ENCODE measurements around the gene CCSER2. TPM values are rescaled to one million over a fixed set of nuclear protein-coding genes. Genes with fewer than 3 reads are reported as not detected.

Gene CCSER2
- total RNA-seq, 1 experiment from 2014 or later, result 28.9 TPM

- Histone ChIP-seq H3K4me1 (ENCODE audit: control insufficient read depth in 1 of 2, insufficient read depth in 2 of 2, low read length in 2 of 2) (no peaks in the 10 kb centered on the region), H3K27ac (ENCODE audit: low read depth, low read length) (no peak overlapping the region), H3K9me3 (ENCODE audit: control insufficient read depth in 1 of 2, insufficient read depth in 1 of 2, low read depth in 1 of 2, low read length in 2 of 2) (no peaks in the 10 kb centered on the region), H3K79me2 (ENCODE audit: insufficient read depth, low read length) (peaks cover 17% of the 10 kb centered on the region), H3K9ac (ENCODE audit: low read length) (no peak overlapping the region), H3K4me2 (ENCODE audit: low read length) (no peak overlapping the region), H3K9me2 (ENCODE audit: insufficient read depth) (no peaks in the 10 kb centered on the region), H2AFZ (ENCODE audit: low read depth, low read length, poor library complexity, severe bottlenecking) (no peak overlapping the region), H4K20me1 (ENCODE audit: insufficient read depth) (no peaks in the 10 kb centered on the region), H3K4me3 (replicated peaks in 1 of 2; ENCODE audit: low read depth in 1 of 2, low read length in 2 of 2) (no peak overlapping the region), H3K27me3 (ENCODE audit: insufficient read depth, low read length) (no peaks in the 10 kb centered on the region), H3K36me3 (ENCODE audit: control insufficient read depth in 1 of 2, insufficient read depth in 2 of 2, low read length in 2 of 2) (no peaks in the 10 kb centered on the region)
- TF ChIP-seq CBX3 (IDR thresholded peaks at IDR 0.05; ENCODE audit: low read depth) (no peak), ELF1 (IDR thresholded peaks at IDR 0.05; ENCODE audit: borderline replicate concordance, low read depth) (no peak), ZFX (IDR thresholded peaks at IDR 0.05) (no peak), SRF (IDR thresholded peaks at IDR 0.05; ENCODE audit: low read depth) (no peak), CEBPB (IDR thresholded peaks at IDR 0.05; ENCODE audit: low read depth) (no peak), SP1 (IDR thresholded peaks at IDR 0.05; ENCODE audit: low read depth) (no peak), POLR2AphosphoS5 (IDR thresholded peaks at IDR 0.05; ENCODE audit: low read depth, low read length) (no peak)
- TF ChIP-seq, protein P1, sequence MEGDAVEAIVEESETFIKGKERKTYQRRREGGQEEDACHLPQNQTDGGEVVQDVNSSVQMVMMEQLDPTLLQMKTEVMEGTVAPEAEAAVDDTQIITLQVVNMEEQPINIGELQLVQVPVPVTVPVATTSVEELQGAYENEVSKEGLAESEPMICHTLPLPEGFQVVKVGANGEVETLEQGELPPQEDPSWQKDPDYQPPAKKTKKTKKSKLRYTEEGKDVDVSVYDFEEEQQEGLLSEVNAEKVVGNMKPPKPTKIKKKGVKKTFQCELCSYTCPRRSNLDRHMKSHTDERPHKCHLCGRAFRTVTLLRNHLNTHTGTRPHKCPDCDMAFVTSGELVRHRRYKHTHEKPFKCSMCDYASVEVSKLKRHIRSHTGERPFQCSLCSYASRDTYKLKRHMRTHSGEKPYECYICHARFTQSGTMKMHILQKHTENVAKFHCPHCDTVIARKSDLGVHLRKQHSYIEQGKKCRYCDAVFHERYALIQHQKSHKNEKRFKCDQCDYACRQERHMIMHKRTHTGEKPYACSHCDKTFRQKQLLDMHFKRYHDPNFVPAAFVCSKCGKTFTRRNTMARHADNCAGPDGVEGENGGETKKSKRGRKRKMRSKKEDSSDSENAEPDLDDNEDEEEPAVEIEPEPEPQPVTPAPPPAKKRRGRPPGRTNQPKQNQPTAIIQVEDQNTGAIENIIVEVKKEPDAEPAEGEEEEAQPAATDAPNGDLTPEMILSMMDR (IDR thresholded peaks at IDR 0.05 in 2 of 3, conservative IDR thresholded peaks at IDR 0.05 in 1 of 3; ENCODE audit: borderline replicate concordance in 1 of 3, insufficient read depth in 1 of 3, low read depth in 2 of 3, low read length in 2 of 3), result no peak
- ChIA-PET RAD21 (ENCODE audit: low non-redundant PET in 1 of 2, low total read pairs in 2 of 2, uncharacterized antibody in 2 of 2, unreplicated experiment in 2 of 2) (no interaction called here), POLR2A (no interaction called here), CTCF (interaction anchor here (1.0 to 1.3 kb wide), 2 partner anchors 13 to 172 kb away, joined by 6 to 8 read pairs; no protein-coding TSS in a partner anchor)
- no peak for ATAC-seq
- no TSS peak for BruUV-seq (replicated peaks)
- intact Hi-C loops (cut with micrococcal nuclease), result no loop called here
- DNase-seq (ENCODE audit: low read depth, low spot score), result no peak
These were observed 37.0 kb downstream of the CCSER2 start for GRCh38 chr10:84365335-84365881.

GRCh38 chr10:84366041-84366440 is 37.7 kb downstream of the CCSER2 start:
- Histone ChIP-seq H3K9me2 (ENCODE audit: insufficient read depth) (no peaks in the 10 kb centered on the region), H3K4me3 (replicated peaks in 1 of 2; ENCODE audit: low read depth in 1 of 2, low read length in 2 of 2) (no peak overlapping the region), H3K9me3 (ENCODE audit: control insufficient read depth in 1 of 2, insufficient read depth in 1 of 2, low read depth in 1 of 2, low read length in 2 of 2) (no peaks in the 10 kb centered on the region), H3K27me3 (ENCODE audit: insufficient read depth, low read length) (no peaks in the 10 kb centered on the region), H3K4me1 (ENCODE audit: control insufficient read depth in 1 of 2, insufficient read depth in 2 of 2, low read length in 2 of 2) (no peaks in the 10 kb centered on the region), H4K20me1 (ENCODE audit: insufficient read depth) (no peaks in the 10 kb centered on the region), H3K9ac (ENCODE audit: low read length) (no peak overlapping the region), H3K4me2 (ENCODE audit: low read length) (no peak overlapping the region), H3K27ac (ENCODE audit: low read depth, low read length) (no peak overlapping the region), H3K36me3 (ENCODE audit: control insufficient read depth in 1 of 2, insufficient read depth in 2 of 2, low read length in 2 of 2) (no peaks in the 10 kb centered on the region), H3K79me2 (ENCODE audit: insufficient read depth, low read length) (peaks cover 17% of the 10 kb centered on the region), H2AFZ (ENCODE audit: low read depth, low read length, poor library complexity, severe bottlenecking) (no peak overlapping the region)
- ChIA-PET RAD21 (ENCODE audit: low non-redundant PET in 1 of 2, low total read pairs in 2 of 2, uncharacterized antibody in 2 of 2, unreplicated experiment in 2 of 2) (no interaction called here), CTCF (no interaction called here), POLR2A (no interaction called here)
- no peak for DNase-seq (ENCODE audit: low read depth, low spot score)
- ATAC-seq, result no peak
- intact Hi-C loops (cut with micrococcal nuclease), result no loop called here
- BruUV-seq (replicated peaks), result no TSS peak
- TF ChIP-seq RAD21 (IDR thresholded peaks at IDR 0.05; ENCODE audit: low read depth) (no peak), CBX3 (IDR thresholded peaks at IDR 0.05; ENCODE audit: low read depth) (no peak), SRF (IDR thresholded peaks at IDR 0.05; ENCODE audit: low read depth) (no peak), TCF7L2 (IDR thresholded peaks at IDR 0.05; ENCODE audit: borderline replicate concordance, extremely low read depth, insufficient read depth, insufficient read length) (no peak), ZNF274 (IDR thresholded peaks at IDR 0.05; ENCODE audit: low read depth, low read length) (no peak), SP1 (IDR thresholded peaks at IDR 0.05; ENCODE audit: low read depth) (no peak), EZH2 (IDR thresholded peaks at IDR 0.05) (no peak)
- TF ChIP-seq, protein P2, sequence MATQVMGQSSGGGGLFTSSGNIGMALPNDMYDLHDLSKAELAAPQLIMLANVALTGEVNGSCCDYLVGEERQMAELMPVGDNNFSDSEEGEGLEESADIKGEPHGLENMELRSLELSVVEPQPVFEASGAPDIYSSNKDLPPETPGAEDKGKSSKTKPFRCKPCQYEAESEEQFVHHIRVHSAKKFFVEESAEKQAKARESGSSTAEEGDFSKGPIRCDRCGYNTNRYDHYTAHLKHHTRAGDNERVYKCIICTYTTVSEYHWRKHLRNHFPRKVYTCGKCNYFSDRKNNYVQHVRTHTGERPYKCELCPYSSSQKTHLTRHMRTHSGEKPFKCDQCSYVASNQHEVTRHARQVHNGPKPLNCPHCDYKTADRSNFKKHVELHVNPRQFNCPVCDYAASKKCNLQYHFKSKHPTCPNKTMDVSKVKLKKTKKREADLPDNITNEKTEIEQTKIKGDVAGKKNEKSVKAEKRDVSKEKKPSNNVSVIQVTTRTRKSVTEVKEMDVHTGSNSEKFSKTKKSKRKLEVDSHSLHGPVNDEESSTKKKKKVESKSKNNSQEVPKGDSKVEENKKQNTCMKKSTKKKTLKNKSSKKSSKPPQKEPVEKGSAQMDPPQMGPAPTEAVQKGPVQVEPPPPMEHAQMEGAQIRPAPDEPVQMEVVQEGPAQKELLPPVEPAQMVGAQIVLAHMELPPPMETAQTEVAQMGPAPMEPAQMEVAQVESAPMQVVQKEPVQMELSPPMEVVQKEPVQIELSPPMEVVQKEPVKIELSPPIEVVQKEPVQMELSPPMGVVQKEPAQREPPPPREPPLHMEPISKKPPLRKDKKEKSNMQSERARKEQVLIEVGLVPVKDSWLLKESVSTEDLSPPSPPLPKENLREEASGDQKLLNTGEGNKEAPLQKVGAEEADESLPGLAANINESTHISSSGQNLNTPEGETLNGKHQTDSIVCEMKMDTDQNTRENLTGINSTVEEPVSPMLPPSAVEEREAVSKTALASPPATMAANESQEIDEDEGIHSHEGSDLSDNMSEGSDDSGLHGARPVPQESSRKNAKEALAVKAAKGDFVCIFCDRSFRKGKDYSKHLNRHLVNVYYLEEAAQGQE (IDR thresholded peaks at IDR 0.05; ENCODE audit: low read depth), result no peak
